NCI-H1694 (cell line): ENCODE measurements around the gene TIMM8A.

Source experiments
- DNase-seq: peaks from one replicate; lab custom pipeline; 2025; lab: John Stamatoyannopoulos, UW

TIMM8A gene, protein sequence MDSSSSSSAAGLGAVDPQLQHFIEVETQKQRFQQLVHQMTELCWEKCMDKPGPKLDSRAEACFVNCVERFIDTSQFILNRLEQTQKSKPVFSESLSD

DNA sequence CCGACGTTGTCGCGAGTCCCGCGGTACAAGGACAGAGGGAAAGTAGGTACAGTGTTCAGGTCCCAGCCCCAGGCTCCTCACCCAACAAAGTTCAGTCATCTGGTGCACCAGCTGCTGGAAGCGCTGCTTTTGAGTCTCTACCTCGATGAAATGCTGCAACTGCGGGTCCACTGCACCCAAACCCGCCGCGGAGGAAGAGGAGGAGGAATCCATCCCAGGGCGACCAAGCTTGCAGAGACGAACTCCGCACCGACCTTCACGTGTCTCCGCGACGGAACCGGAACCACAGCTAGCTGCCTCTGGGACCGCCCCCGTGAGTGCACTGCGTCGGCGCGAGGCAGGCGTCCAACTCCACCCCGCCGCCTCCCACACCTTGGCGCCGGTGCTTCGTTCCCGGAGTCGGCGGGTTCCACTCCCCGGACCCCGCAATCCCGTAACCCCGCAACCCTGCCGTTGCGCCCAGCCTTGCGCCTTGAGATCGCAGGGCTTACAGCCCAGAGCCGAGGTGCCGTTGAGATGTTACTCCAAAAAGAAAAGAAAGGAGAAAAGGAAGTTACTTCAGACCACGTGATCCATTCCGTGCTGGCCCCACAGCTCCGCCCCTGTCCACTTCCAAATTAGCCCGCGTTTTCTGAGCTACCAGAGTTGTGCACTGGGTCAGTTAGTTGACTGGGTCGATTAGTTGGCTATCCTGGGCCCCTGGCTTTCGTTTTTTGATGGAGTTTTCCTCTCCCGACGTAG is at the start of gene TIMM8A:
Gene TIMM8A, minus strand, starts transcription at position 291 of the 741 bp plus-strand sequence. Its CDS starts 78 bp downstream, at position 213.
- DNase-seq, result peak; percentile 40

DNA sequence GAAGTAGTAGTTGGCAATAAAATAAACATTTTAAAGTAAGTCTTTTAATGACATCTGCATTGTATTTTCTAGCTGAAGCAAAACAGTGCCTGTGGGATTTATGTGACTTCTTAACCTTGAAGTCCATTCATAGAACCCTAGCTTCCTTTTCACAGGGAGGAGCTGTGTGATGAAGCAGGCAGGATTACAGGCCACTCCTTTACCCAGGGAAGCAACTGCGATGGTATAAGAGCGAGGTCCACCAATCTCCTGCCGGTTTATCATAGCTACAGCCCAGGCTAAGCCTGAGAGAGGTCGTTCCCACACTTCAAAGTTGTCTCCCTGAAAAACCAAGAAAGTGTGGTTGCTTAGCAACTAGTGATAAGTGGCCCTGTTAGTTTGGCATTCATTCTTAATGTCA is 49.2 kb upstream of the TIMM8A start:
- DNase-seq, result no peak

DNA sequence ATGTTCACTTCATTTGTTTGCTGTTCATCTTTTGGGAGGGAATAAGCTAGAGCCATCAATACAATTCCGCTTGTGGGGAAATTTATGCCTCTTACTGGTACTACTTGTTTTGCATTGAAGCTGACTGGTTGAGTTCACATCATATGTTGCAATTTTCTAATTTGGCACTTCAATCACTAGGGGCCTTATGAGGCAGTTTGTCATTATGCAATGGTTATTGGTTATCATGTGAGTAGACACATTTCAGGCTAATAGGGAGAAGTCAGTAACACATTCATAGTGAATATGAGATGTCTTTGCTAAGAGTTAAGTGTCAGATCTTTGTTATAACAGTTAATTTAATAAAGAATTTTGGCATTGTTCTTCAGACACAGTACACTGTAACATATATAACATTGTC is 47.2 kb upstream of the TIMM8A start:
- no peak for DNase-seq

DNA sequence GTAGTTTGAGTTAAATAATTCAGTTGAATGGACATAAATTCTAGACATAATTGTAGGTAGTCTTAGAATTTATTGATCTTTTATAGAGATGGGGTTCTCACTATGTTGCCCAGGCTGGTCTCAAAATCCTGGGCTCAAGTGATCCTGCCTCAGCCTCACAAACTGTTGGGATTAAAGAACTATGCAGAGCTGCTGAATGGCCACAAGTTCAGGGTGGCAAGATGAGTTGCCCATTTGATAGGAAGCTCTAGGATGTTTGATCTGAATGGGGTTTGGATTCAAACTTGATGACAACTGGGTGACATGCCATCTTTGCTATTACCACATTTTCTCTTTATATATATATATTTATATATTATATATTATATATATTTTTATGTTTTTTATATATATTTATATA is 45.8 kb upstream of the TIMM8A start:
- no peak for DNase-seq

DNA sequence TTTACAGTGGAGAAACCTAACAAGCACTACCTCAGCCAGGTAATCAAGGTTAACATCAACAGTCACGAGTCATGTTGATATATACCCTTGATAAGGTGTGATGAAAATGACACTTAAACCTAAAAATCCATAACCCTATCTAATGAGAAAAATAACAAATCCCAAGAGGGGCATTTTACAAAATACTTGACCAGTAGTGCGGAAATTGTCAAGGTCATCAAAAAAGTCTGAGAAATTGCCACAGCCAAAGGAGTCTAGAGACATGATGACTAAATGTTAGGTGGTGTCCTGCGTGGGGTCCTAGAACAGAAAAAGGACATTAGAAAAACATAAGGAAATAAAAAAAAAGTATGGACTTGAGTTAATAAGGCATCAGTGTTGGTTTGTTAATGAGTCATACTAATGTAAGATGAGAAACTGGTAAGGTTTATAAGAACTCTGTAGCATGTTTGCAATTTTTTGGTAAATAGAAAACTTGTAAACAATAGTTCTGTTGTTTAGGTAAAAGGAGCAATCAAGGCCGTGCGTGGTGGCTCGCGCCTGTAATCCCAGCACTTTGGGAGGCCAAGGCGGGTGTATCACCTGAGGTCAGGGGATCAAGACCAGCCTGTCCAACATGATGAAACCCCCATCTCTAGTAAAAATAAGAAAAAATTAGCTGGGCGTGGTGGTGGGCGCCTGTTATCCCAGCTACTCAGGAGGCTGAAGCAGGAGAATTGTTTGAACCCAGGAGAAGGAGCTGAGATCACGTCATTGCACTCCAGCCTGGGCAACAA is 45.2 kb upstream of the TIMM8A start:
- DNase-seq, result no peak

DNA sequence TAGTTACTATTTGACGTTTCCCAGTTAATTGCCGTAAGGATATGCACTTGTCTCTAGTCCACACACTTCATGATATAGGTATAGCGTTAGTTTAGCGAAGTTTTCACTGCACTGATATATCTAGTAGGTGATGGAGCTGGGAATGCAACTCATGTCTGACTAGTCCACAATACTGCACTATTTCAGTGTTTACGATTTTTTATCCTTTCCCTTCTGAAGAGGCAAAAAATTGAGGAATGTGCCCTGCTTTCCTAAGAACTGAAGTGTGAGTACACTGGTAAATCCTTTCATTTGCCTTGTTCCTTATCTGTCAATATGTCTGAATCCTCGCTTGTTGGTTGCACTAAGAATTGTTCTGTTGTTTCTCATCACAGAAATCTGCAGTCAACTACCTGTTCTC is 43.3 kb upstream of the TIMM8A start:
- no peak for DNase-seq

DNA sequence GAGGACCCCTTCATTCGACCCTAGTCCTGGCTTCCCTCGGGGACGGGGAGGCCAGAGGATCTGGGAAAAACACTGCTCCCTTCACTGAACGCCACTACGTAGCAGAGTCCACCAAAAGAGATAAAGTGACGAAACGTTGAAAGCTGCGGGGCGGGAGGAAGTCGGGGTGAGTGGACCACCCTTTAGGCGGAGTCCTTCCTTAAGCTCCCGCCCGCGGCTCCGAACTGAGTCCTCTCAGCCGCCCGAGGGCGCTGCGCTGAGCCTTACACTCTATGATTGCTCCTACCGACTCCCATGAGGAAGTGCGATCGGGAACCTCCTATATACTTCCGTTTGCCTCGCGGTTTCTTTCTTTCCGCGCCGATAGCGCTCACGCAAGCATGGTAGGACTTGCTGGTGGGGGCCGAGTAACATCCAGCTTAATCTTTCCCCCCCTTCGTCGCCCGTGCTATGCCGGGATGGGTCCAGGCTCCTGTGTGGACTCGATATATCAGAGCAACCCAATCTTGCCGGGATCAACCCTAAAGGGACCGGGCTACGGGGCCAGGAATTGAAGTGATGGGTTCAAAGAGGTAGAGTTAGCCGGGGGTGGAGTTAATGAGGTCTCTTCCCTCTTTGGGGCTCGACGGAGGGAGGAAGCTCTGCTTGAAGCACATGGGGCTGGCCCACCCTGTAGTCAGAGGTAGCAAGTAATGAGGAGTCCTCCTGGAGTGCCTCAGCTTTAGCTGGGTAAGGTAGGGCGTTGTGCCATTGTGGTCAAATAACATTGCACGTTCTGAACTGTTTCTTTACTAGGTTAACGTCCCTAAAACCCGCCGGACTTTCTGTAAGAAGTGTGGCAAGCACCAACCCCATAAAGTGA is 42.4 kb upstream of the TIMM8A start, which contains the start of gene RPL36A:
Gene RPL36A, plus strand, starts transcription at position 348 of the 862 bp plus-strand sequence. Its CDS starts 33 bp downstream, at position 381.
- peak; percentile 94 for DNase-seq

DNA sequence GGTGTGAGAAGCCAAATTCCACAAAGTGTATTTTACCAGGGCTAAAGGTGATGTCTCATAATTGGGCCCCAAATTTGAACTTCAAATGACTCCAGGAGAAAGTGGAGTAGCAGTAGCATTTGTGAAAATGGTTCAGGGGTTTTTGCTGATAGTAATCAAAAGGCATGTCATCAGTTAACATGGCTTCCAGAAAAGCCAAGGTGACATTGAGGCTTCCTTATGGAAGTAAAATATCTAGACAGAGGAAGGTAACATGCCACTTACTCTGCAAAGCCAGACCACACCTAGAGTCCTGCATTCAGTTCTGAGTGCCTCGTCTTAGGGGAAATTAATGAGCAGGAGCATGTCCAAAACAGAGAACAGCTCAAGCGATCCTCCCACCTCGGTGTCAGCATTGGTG is 40.1 kb upstream of the TIMM8A start:
- no peak for DNase-seq

DNA sequence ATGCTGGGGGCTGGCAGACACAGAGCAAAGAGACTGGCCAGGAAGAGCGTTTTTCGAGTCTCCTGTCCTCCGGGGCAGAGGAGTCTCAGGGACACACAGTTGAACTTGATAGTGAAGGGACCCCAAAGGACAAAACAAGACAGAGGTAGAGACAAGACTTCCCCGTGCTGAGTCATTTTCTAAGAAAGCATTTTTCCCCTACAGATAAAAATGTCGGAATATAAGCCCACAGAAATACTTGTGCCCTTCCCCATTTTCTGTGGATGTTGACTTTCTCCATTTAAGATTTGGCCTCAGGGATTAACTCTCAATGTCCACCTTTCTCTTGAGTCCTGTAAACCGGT is 38.0 kb upstream of the TIMM8A start:
- DNase-seq, result no peak

DNA sequence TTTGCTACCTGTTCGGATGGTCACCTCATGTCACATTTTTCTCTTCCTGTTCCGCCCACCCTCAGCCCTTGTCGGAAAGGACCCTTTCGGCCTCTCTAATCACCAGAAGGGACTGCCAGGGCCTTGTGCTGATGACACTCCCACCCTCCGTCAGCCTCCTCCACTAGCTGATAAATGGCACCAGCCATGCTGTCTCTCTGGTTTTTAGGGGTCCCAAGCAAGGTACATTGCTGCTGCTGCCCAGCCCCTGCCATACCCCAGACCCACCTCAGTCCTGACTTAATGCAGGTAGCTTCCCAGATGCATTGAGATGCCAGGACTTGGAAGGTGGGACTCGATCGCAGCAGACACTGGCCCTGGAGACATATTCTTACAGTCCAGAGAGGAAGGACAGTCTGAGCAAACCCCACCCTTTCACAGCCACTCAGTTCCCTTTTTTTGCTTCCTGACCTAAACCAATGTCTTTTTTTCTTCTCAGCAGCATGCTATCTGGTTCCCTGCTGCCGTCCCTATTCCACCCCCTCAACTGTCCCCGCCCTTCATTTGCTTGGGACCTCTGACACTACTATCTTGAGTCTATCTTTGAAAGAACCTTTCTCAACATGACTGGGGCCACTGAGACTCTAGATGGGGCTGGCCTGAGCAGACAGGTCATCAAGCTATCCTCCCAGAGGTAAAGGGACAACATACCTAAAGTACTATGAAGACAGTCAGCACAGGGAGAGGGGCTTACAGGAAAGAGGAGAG is 37.4 kb upstream of the TIMM8A start, which contains the start of gene BTK:
Gene BTK, minus strand, starts transcription at position 397 of the 747 bp plus-strand sequence. CDS start 10,907 bp downstream, outside the sequence.
- no peak for DNase-seq

DNA sequence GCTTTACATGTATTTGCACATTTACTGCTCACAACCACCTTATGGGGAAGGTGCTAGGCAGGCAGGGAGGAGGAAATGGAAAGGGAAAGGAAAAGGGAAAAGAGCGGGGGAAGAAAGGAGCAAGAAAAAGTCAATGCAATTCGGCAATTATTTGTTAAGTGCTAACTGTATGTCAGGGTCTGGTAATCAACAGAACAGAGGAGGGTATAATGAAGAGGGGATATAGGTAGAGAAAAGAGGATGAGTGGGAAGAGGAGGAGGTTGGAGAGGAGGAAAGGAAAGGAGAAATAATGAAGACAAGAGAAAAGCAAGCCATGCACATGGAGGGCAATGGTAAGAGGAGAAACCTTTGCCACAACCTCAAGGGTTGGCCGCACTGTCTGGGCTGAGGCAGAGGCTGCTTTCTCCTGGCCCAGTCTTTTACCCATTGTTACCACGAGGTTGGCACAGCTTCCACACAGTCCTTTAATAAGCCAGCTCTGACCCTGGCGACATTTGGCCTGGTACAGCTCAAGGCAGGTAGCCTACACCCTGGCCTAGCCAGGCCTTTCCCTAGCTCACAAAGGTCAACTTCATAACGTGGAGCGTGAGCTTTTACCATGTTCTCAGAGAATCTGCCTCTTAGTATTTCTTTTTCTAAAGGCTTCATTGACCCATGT is 36.6 kb upstream of the TIMM8A start:
- no peak for DNase-seq

DNA sequence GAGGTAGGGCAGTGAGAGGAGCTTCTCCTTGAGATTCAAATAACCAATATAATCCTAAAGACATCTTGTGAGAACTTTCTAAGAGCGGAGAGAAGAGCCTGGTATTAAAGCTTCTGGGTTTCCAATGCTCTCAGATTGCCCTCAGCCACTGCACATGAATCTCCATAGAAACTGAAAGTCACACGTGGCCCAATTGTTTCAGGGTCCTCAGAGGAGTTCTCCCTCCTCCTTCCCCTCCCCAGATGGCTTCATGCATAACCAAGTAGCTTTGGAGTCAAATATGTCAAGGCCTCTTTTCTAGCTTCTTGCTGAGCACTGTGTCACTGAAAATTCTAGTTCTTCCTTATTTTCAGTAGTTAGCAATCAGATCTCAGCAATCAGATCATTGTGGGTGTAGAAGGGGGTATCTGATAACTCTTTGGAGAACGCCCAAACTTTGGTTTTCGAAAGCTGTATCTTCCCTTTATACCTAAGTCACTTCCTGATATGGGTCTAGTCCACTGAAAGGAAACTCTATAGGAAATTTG is 35.2 kb upstream of the TIMM8A start:
- DNase-seq, result no peak

DNA sequence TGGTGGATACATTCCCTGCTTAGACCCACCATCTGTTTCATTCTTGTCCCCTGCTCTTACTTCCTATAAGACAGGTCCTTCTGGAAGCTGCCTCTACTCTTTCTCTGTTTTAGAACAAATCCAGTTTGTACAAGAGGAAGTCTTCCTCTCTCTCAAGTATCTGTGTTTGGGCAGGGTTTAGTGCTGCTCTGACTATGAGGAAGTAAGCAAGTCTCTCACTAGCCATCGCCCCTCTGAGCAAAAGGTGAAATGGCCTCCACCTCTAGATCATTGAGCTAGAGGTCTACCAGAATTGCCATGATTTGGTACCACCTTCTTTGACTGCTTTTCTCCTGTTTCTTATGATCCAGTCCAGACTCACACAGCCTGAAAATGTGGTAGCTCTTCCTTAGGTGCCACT is 29.0 kb upstream of the TIMM8A start:
- DNase-seq, result no peak

DNA sequence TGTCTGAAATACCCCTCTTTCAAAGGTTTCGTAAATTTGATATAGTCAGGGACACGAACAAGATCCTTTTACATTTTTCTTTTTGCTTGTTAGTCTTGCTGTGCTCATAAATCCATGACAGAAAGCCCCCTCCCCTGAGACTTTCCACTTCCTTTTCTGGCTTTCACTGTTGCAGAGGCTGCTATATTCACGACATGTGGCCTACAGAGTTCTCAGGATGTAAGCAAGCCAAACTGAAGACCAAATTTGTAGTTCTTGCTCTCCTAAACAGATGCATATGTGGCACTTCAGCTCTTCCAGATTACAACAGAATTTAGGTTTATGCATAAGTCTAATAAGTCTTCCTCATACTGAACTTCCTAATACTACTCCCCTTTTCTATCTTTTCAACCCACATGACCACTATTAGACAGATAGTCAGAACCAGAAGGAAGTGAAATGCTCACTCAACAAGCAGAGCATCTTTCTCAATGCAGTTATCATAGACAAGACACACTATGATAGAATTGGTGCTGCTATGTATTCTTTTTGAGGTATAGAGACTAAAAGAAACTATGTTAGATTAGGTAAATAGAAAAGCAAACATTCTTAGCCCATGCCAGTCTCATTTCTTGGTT is 22.5 kb upstream of the TIMM8A start:
- no peak for DNase-seq

DNA sequence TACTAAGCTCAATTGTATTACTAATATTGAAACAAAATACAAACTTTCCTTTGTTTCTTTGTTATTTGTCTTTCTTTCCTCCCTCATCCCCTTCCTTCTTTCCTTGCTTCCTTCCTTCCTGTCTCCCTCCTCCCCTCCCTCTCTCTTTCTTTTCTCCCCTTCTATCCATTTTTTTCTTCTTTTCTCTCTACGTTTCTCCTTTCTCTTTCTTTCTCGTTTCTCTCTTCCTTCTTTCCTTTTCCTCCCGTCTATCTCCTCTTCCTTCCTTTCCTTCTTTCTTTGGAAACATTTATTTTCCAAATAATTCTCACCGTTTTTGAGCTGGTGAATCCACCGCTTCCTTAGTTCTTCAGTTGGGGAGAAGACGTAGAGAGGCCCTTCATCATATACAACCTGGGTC is 21.1 kb upstream of the TIMM8A start:
- no peak for DNase-seq

DNA sequence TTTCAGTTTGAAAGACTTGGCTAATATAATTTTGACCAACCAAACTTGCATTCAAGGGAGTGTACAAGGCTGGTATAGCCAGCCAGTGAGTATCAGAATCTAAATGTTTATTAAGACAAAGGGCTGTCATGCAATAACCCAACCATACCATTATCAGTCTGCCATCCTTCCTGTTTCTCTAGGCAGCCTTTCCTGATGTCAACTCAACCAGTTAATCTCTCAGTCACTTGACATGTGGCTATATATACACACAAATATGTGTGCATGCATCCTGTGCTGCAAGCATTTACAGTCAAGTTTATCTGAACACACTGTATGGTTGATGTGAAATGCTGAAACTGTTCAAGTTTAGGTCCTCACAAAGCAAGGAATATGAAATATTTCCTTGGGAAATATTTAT is 20.3 kb upstream of the TIMM8A start:
- DNase-seq, result no peak

DNA sequence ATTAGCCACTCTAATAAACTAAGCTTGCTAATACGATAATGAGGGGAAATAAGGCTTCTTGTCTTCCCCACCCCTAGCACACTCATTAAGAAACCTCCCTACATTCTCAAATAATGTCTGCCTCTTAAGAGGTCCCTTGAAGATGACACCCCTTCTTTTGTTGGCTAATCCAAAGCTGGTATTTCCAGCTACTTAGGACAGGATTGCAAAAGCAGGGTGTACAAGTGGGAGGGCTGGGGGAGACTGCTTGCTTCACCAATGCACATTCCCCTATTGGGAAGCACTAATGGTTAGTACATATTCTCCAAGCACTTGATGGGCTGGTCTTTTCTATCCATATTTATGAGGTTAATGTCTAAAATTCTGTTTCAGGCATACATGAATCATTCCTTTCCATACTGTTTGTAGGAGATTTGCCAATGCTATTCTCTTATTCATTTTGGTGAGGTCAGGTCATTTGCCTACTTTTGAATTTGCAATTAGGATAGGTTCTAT is 16.8 kb upstream of the TIMM8A start:
- DNase-seq, result no peak

DNA sequence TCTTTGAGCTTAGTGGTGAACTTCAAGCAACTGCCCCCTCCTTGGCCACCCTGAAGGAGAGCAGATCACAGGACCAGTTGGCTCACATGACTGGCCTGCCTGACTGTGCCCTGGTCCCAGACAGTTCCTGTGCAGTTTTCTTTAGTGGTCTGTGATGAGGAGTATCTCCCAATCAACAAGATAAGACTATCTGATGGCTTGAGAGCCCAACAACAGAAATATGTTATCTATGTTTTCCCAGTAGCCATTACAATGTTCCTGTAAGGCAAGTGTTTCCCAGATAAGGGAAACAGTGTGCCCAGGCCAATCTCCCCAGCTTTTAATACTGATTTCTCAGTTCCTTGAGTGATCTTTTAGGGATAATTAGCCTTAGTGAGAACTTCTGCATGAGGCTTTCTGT is 14.2 kb upstream of the TIMM8A start:
- DNase-seq, result no peak

DNA sequence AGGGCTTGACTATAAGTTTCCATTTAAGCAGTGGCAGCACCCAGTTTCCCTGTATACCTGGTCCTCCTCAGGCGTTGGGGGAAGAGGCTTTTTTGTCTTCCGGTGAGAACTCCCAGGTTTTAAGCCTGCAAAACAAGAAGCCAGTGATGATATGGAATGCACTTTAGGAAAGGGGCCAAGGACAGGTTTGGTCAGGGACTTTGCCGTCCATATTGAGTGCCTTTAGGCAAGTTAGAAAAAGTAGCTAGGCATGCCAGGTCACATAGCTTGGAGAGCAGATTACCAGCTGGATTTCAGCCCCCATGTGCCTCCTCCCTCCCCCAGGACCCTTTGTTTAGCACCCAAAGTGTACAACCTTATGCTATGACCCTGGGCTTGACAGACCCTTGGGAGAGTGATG is 13.6 kb upstream of the TIMM8A start:
- no peak for DNase-seq

DNA sequence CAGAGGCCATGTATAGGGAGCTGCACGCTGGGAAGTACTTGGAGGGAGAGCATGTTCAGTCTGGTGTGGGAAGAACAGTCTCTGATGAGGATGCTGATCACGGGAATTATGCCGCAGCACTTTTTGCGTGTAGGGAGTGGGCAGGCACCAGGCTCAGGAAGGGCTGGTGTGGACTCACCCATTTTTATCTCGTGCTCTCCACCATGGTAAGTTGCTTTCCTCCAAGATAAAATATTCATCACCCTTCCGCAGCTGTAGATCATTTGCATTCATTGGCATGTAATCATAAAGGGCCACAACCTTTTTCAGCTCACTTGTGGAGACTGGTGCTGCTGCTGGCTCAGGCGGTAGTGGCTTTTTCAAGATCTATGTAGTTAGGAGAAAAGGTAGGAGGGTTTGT is 11.8 kb upstream of the TIMM8A start:
- DNase-seq, result no peak
